Endothelial cell of umbilical vein (primary cell): ENCODE results near the gene EXOSC9. TPM values are rescaled to one million over a fixed set of nuclear protein-coding genes. Genes with fewer than 3 reads are reported as not detected.

Source experiments
- BruUV-seq: library from RNA; stranded (reverse); fragments of 400-500 nt; replicated peaks from 2 replicates; lab custom pipeline; 2021; lab: Mats Ljungman, UMichigan
- CTCF ChIA-PET: fragments of 300-600, 350-600 bp; sonication (Branson Sonifier 250); formaldehyde crosslinking; loops from one replicate; lab custom pipeline; 2021; ENCODE audit warnings: antibody characterized with exemption, inconsistent platforms; lab: Charles Lee
- POLR2A ChIA-PET: fragments of 300-600, 350-600 bp; sonication (Branson Sonifier 250); formaldehyde crosslinking; loops from one replicate; lab custom pipeline; 2021; ENCODE audit warnings: antibody characterized with exemption, inconsistent platforms; lab: Charles Lee
- DNase-seq: peaks from one replicate; pipeline ENCODE4 v3.0.0-alpha.2; 2011; ENCODE audit warnings: low read depth, low spot score
- FAIRE-seq: peaks from 2 replicates; lab custom pipeline; 2011; peaks lifted over from hg19 to GRCh38; lab: Jason Lieb, UNC
- H2AFZ ChIP-seq: 2 replicates; pipeline ENCODE4 v1.6.0; 2012; ENCODE audit warnings: low read depth, low read length, control low read depth, inconsistent platforms
- H3K27ac ChIP-seq: 2 replicates; pipeline ENCODE4 v1.5.1; 2011; ENCODE audit warnings: low read depth, mild to moderate bottlenecking, control low read depth, low read length, moderate library complexity; ENCODE audit not compliant: insufficient read depth
- H3K27me3 ChIP-seq, 2 experiments: 2 replicates each; pipeline versions ENCODE4 v1.6.0 to v1.6.1; 2011; ENCODE audit warnings: low read length in 2 of 2, mixed read lengths in 1 of 2; ENCODE audit not compliant: control insufficient read depth in 2 of 2, insufficient read depth in 2 of 2
- H3K36me3 ChIP-seq, 2 experiments: 2 replicates in 1 of 2; 3 replicates in 1 of 2; pipeline ENCODE4 v1.5.1; 2011; ENCODE audit warnings: low read length in 2 of 2, mild to moderate bottlenecking in 1 of 2, moderate library complexity in 1 of 2; ENCODE audit not compliant: control insufficient read depth in 2 of 2, insufficient read depth in 2 of 2; ENCODE audit errors: extremely low read depth in 1 of 2
- H3K4me1 ChIP-seq: 3 replicates; pipeline ENCODE4 v1.5.1; 2011; ENCODE audit warnings: mild to moderate bottlenecking, low read length; ENCODE audit not compliant: control insufficient read depth, insufficient read depth; ENCODE audit errors: extremely low read depth
- H3K4me2 ChIP-seq: 2 replicates; pipeline ENCODE4 v1.6.1; 2011; ENCODE audit warnings: low read length, control low read depth, mixed read lengths; ENCODE audit not compliant: insufficient read depth
- H3K4me3 ChIP-seq, 3 experiments: fragments of 200-600 bp in 1 of 3; sonication (generic), shearing (Covaris generic) in 1 of 3; replicated peaks in 1 of 3; 2 replicates each; pipeline ENCODE4 v1.5.1; 2011 to 2016; ENCODE audit warnings: control low read depth in 3 of 3, low read length in 3 of 3, mild to moderate bottlenecking in 2 of 3, inconsistent platforms in 1 of 3, low read depth in 1 of 3, moderate library complexity in 1 of 3; ENCODE audit not compliant: insufficient read depth in 1 of 3
- H3K79me2 ChIP-seq: 2 replicates; pipeline ENCODE4 v1.6.0; 2012; ENCODE audit warnings: low read length, inconsistent platforms; ENCODE audit not compliant: control insufficient read depth, insufficient read depth
- H3K9ac ChIP-seq: replicated peaks from 2 replicates; pipeline ENCODE3; 2011; ENCODE audit warnings: low read length, control low read depth; ENCODE audit not compliant: insufficient read depth; ENCODE audit errors: extremely low read depth
- H3K9me1 ChIP-seq: replicated peaks from 3 replicates; pipeline ENCODE4 v1.6.0; 2011; ENCODE audit warnings: mild to moderate bottlenecking, low read length; ENCODE audit not compliant: control insufficient read depth, insufficient read depth; ENCODE audit errors: extremely low read depth
- H3K9me3 ChIP-seq: replicated peaks from 2 replicates; pipeline ENCODE4 v1.5.1; 2012; ENCODE audit warnings: low read length, inconsistent platforms; ENCODE audit not compliant: control insufficient read depth, insufficient read depth
- H4K20me1 ChIP-seq: replicated peaks from 2 replicates; pipeline ENCODE3; 2011; ENCODE audit warnings: mild to moderate bottlenecking, low read length; ENCODE audit not compliant: control insufficient read depth, insufficient read depth; ENCODE audit errors: extremely low read depth
- EZH2 ChIP-seq: IDR thresholded peaks from 2 replicates; pipeline ENCODE4 v1.6.1; 2012; ENCODE audit warnings: borderline replicate concordance, low read depth, mild to moderate bottlenecking, moderate library complexity, low read length, inconsistent platforms; ENCODE audit not compliant: severe bottlenecking
- FOS ChIP-seq: IDR thresholded peaks from 2 replicates; pipeline ENCODE4 v1.6.1; 2011; ENCODE audit warnings: mild to moderate bottlenecking, low read length, moderate library complexity, borderline replicate concordance; ENCODE audit not compliant: insufficient read depth
- GATA2 ChIP-seq: IDR thresholded peaks from 2 replicates; pipeline ENCODE4 v1.7.0; 2011; ENCODE audit warnings: low read depth, mild to moderate bottlenecking, moderate library complexity, mixed read lengths, low read length; ENCODE audit not compliant: insufficient read length, insufficient read depth
- JUN ChIP-seq: IDR thresholded peaks from 2 replicates; pipeline ENCODE4 v1.6.1; 2011; ENCODE audit warnings: borderline replicate concordance, low read depth; ENCODE audit not compliant: insufficient read length, insufficient read depth
- MAX ChIP-seq: IDR thresholded peaks from 2 replicates; pipeline ENCODE4 v1.6.1; 2011; ENCODE audit not compliant: insufficient read depth, insufficient read length
- MYC ChIP-seq: IDR thresholded peaks from one replicate; pipeline ENCODE4 v1.6.1; 2011; ENCODE audit warnings: mild to moderate bottlenecking, low read depth, low read length
- POLR2A ChIP-seq: IDR thresholded peaks from 2 replicates; pipeline ENCODE4 v1.6.1; 2012; ENCODE audit warnings: low read depth, mild to moderate bottlenecking, control low read depth, low read length
- POLR2AphosphoS5 ChIP-seq: IDR thresholded peaks from 2 replicates; pipeline ENCODE4 v1.6.1; 2012; ENCODE audit warnings: low read depth, mild to moderate bottlenecking, control low read depth, low read length, moderate library complexity; ENCODE audit not compliant: insufficient read depth
- dilution Hi-C: fragments of 300-500 bp; cut with MboI; formaldehyde crosslinking; loops from one replicate; pipeline ENCODE4 v1.15.0; 2019; ENCODE audit warnings: low sequenced_read_pairs; ENCODE audit not compliant: extremely low pct_ligation_motif_present
- intact Hi-C: fragments of 100-400 bp; cut with micrococcal nuclease; formaldehyde crosslinking; loops from one replicate; pipeline ENCODE4 v1.10.0; 2022
- polyA plus RNA-seq, 4 experiments: library from polyadenylated mRNA; depleted of rRNA in 3 of 4; stranded (reverse) in 3 of 4; unstranded in 1 of 4; fragments of >200 nt; gene quantifications; 2 replicates each; pipeline versions ENCODE4 v1.2.1 to v1.2.3, GENCODE V29; 2011 to 2012; ENCODE audit warnings: missing spikeins in 1 of 4
- total RNA-seq: library from RNA; stranded (reverse); gene quantifications from 2 replicates; pipeline ENCODE4 v1.2.3, GENCODE V29; 2021
- TF ChIP-seq, protein P1 (sequence below), 2 donors: IDR thresholded peaks; 1 replicate in 1 of 2; 2 replicates in 1 of 2; pipeline ENCODE4 v1.5.1; 2011; ENCODE audit warnings: low read length in 2 of 2, mild to moderate bottlenecking in 2 of 2, moderate library complexity in 2 of 2, control low read depth in 1 of 2, inconsistent platforms in 1 of 2, low read depth in 1 of 2; ENCODE audit not compliant: insufficient read depth in 1 of 2; ENCODE audit errors: extremely low read depth in 1 of 2

The EXOSC9 gene
- total and polyA plus RNA-seq, 2 donors (not counting 3 experiments of a cell fraction or from before 2014, with no cell fraction given) = 19.0 to 46.3 TPM

DNA sequence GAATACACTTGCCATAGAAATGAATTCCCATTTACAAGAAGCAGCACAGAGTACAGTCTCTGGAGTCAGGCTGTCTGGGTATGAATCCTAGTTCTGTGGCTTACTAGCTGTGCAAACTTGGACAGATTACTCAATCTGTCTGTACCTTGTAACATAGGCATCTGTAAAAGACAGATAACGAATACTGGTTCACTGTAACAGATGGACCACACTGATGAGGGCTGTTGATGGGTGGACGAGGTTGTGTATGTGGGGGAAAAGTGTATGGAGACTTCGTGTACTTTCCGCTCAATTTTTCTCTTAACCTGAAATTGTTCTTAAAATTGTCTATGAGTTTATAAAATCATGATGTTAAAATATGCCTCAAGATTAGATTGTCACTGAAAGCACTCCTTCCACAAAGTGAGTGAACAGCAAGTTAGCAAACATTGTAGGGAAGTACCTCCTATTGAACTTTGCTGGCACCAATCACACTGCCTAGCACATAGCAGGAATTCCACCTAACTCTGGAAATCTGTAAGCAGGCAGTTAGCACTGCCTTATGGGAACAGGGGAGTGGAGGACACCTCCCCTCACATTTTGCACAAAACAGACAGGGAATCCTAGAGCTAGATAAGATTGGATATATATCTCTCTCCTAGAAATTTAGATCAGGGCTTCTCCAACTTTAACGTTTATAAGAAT is 6.5 kb upstream of the EXOSC9 start:
- TF ChIP-seq, protein P1, sequence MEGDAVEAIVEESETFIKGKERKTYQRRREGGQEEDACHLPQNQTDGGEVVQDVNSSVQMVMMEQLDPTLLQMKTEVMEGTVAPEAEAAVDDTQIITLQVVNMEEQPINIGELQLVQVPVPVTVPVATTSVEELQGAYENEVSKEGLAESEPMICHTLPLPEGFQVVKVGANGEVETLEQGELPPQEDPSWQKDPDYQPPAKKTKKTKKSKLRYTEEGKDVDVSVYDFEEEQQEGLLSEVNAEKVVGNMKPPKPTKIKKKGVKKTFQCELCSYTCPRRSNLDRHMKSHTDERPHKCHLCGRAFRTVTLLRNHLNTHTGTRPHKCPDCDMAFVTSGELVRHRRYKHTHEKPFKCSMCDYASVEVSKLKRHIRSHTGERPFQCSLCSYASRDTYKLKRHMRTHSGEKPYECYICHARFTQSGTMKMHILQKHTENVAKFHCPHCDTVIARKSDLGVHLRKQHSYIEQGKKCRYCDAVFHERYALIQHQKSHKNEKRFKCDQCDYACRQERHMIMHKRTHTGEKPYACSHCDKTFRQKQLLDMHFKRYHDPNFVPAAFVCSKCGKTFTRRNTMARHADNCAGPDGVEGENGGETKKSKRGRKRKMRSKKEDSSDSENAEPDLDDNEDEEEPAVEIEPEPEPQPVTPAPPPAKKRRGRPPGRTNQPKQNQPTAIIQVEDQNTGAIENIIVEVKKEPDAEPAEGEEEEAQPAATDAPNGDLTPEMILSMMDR (IDR thresholded peaks at IDR 0.05; ENCODE audit: extremely low read depth in 1 of 2, insufficient read depth in 1 of 2, low read depth in 1 of 2, low read length in 2 of 2) = no peak
- TF ChIP-seq JUN = no peak
- no peak for TF ChIP-seq EZH2
- no peak for TF ChIP-seq POLR2AphosphoS5
- TF ChIP-seq GATA2 = no peak
- TF ChIP-seq MAX = no peak
- TF ChIP-seq MYC = no peak
- no peak for TF ChIP-seq POLR2A
- no peak for TF ChIP-seq FOS
- Histone ChIP-seq H3K79me2 (no peaks in the 10 kb centered on the region), H3K9me1 (no peaks in the 10 kb centered on the region), H3K4me2 (no peak overlapping the region), H3K9ac (no peak overlapping the region), H2AFZ (no peak overlapping the region), H3K9me3 (no peaks in the 10 kb centered on the region), H3K4me3 (no peak overlapping the region), H4K20me1 (no peaks in the 10 kb centered on the region), H3K27me3 (no peaks in the 10 kb centered on the region), H3K36me3 (no peaks in the 10 kb centered on the region), H3K4me1 (peaks cover 12% of the 10 kb centered on the region), H3K27ac (no peak overlapping the region)
- BruUV-seq = no TSS peak
- POLR2A ChIA-PET = no interaction called here
- CTCF ChIA-PET = interaction anchor here (1.0 to 1.4 kb wide), 2 partner anchors 30 to 332 kb away, joined by 3 read pairs; no protein-coding TSS in a partner anchor
- dilution Hi-C loops (no loop called here), intact Hi-C loops (no loop called here)
- DNase-seq (no peak), FAIRE-seq (no peak)
